HG02571 (cell line): ENCODE measurements around the gene ICA1L.
A peak's percentile ranks its signal among the peaks of the same experiment; 100 is the strongest.

ENCODE experiments used
- ATAC-seq: cut with Tn5 transposase; IDR thresholded peaks from one replicate; pipeline ENCODE4 v1.9.1; 2021; ENCODE audit warnings: mild to moderate bottlenecking, moderate library complexity; ENCODE audit not compliant: unreplicated experiment

ICA1L gene

DNA sequence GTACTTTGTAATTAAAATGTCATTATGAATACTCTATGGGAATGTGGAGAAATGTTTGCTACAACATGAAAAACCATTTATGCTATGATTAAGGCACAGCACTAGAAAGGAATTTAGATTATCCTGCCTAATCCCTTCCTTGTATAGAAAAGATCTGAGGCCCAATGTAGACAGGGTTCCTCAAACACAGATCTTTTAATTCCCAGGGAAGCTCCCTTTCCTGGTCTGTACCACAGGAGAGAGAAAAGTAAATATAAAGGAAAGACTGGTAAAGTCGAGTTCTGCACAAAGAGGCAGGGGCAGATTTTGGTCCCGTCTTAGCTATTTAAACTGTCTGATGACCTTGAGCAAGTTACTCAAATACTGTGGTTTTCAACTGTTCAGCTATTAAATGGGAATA, 84.7 kb downstream of the ICA1L start:
- ATAC-seq = no peak

DNA sequence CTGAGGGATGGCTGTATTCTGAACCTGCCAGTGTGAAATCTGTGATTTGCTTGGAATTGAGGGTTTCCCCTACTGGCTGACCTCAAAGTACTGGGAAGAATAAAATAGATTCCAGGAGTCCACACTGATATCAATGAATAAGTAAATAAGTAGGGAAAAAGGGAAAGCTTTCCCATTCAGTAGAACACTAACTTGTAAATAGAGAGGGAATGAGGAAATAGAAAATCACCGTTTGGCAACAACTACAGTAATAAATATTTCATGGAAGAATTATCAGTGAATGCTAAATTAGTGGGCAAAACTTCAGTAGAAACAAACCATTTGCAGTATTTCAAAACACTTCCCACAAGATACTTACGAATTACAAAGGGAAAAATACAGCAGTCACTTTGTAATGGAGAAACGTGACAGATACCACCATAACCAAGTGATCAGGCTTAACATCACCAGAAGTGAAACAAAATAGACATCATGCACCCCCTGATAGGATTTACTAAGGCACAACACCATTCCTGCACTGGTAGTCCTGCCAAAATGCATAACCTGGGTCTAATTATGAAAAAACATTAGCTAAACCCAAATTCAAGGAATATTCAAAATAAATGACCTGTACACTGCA, 88.5 kb downstream of the ICA1L start:
- no peak for ATAC-seq

DNA sequence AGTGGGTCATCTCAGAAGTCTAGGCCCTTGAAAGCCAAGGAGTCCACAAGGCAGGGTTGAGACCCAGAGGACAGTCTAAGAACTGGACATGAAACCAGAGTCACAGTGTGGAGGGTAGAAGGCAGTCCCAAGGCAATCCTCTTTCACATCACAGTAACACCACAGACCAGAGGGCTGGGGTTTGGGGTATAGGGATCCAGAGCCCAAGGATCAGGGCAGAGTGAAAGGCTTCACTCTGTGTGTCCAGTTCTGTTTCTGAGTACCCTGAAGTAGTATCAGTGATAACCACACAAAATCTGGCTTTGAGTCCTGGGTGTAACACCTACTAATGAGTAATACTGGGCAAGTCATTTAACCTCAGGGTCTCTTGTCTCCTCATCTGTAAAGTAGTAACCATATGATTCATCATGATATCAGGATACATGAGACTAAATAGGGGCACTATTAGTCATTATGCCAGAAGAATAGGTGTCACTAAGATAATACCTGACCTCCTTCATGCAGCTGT, 91.0 kb downstream of the ICA1L start:
- ATAC-seq = peak; percentile 86

DNA sequence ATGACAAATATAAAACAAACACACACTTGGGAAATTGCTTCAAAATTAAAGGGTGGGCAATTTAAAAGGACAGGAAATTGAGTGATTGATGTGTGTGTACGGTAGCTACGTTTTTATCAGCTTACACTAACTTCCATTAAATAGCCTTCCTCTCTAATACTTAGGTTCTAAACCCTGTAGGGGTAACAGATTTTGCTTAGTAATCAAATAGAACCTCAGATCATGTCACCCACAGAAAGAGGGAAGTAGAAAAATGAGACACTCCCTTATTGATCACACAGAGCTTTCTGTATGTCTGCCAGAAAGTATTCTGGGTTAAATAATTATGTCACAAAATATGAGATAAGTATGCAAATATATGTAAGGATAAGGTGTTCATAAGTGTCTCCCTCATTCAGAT, 93.3 kb downstream of the ICA1L start:
- ATAC-seq = no peak

DNA sequence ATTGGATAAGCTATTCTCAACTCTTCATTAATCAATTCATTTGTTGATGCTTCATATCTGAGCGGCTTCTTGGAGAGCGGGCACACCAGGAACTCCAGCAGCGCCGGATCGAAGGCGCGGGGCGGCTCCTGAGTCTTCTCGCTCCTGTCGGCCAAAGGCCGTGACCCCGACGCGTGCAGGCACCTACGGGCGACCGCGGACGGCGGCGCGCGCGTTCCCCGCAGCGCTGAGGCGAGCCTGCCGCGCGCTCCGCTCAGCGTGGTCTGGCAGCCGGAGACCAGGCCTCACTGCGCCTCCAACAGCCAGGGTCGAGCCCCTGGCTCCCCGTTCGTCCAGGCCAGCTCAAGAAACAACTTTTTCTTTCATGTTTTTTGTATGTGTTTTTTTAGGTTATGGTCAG, 97.5 kb downstream of the ICA1L start:
- ATAC-seq = no peak

DNA sequence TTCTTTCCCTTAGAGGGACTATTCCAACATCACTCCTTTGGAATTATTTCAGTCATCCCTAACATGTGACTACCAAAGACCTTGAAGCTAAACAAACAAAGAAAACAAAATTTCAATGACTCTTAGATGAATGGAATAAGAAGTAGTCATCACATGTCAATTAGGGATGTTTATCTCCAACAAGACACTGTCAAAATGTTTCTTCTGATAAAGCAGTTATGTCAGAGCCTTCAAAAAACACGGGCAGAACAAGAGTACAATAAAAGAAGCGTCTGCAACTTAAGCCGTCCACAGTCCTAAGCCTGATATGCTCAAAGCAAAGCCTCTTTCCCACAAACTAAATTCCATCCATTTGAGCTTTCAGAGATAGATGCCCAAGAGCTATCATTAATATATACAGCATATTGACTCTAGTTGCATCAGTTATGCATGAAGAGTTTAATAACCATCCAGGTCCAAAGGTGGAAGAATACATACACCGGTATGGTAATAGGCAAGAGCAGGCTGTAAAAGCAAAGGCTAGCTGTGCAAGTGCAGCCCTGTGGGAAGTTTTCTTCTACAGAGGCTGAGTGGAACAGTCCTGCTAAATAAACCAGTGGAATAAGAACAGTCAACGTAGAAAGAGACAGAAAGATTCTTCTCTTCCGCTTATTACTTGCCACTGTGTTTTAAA, 98.1 kb downstream of the ICA1L start:
- ATAC-seq = no peak

DNA sequence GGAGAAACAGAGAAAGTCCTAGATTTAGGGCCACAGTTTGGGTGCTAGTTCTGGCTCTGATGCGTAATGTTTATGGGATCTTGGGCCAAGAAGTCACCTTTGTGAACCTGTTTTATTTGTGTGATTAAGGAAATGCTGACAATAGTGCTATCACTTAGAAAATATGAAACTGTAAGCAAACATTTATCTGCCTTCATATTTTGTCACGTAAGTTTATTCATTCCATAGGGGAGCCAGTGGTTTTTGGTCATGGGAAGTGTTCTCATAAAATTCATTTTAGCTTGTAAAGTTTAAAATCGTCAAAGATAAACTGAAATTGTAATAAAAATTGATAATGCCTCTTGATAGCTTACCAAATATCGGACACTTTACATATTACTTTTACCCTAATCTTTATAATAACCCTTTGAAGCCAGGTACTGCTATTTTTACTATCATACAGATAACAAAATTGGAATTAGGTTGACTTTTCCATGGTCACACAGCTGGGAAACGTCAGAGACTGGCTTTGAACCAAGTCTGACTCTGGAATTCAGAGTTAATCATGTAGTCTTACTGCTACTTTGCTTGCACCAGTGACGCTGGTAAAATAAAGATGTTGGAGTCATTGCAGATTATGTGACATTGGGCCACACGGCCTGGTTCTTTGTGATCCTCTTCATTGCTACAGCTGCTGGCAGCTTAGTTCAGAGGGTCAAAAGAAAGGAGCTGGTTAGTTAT, 99.7 kb downstream of the ICA1L start:
- no peak for ATAC-seq

DNA sequence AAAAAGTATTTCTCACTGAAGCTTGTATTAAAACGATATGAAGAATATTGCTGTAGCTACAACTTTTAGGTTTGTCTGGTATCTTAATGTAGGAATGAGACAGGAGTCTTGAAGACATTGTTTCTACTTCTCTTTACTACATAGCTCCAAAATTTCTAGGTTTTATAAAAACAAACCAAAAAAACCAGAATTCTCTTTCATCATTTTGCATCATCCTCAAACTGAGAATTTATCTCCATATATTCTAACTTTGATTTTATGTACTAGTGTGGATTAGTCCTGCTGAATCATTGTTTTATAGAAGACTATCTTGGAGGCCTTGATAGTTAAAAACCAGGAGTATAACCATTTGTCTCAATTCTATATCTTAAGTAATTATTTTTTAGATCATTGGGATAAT, 100.2 kb downstream of the ICA1L start:
- ATAC-seq = no peak

DNA sequence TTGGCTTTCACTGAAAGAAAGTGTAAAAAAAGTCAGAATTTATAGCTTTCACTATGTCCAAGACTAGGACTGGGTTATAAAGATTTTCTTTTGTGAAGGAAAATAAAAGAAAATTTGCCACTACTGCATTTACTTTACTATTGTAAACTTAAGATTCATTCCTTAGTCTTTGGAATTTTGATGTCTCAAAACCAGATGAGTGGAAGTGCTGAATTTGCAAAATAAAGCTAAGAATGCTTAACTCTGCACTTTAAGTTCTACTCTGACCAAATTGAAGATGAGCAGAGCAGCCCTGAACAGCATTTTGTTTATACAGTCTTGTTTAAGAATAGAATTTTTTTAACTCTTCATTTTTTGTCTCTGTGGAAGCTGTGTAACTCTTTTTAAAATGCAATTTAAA, 102.4 kb downstream of the ICA1L start:
- no peak for ATAC-seq

DNA sequence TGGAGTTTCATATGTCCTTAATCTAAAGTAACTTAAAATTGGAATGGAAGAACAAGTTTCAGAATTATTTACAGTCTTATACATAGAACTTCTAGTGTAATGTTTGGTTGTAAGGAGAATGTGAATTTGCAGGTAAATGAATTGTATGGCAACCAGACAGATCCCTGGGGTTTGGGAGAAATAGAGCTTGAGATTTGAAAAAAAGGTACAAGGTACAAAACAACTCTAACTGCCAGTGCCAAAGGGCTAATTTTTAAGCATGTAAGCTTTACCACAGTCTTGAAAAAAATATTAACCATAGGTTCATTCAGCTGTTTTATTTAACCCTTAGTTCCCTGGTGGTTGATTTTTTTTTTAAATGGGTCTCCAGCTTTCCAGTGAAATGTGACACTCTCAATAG, 103.3 kb downstream of the ICA1L start:
- no peak for ATAC-seq

DNA sequence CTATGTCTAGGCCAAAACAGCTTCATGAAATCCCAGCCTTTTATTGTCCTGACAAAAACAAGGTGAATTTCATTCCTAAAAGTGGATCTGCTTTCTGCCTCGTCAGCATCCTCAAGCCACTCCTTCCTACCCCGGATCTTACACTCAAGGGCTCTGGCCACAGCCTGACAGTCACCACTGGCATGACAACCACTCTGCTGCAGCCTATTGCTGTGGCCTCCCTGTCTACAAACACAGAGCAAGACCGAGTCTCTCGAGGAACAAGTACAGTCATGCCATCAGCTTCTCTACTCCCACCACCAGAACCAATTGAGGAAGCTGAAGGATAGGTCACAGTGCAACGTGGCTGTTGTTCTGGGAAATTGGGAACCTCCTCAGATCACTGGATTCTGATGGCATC, 106.1 kb downstream of the ICA1L start:
- no peak for ATAC-seq

DNA sequence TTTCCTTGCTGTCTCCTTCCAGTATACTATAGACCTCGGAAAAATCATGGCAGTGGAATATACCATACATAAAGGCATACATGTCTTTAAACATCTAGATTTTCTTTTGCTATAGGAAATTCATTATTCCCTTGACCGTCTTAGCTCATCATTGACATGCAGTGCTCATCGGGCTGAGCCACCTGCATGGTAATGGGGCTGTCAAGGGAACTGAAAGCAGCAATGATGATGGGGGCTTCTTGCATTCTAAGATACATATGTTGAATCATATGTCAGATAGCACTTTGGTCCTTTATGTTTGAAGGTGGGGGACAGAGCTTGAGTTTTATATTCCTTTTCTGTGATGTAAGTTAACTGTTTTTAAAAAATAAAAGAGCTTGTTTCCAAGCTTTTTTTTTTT, 106.6 kb downstream of the ICA1L start:
- no peak for ATAC-seq

DNA sequence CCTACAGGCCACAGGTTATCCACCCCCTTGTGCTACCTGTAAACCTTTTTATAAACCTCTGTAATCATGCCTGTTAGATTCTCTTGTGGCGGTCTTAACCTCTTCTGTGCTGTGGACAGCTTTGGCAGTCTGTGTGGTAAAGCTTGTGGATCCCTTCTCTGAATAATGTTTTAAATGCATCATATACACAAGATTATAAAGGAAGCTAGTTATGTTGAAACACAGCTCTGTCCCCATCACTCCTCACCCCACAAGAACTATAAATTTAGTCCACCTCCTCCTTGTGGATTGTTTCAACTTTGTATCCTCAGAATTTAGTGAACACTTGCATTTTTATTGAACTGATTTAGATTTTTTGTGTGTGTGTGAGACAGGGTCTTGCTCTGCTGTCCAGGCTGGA, 107.7 kb downstream of the ICA1L start:
- no peak for ATAC-seq

DNA sequence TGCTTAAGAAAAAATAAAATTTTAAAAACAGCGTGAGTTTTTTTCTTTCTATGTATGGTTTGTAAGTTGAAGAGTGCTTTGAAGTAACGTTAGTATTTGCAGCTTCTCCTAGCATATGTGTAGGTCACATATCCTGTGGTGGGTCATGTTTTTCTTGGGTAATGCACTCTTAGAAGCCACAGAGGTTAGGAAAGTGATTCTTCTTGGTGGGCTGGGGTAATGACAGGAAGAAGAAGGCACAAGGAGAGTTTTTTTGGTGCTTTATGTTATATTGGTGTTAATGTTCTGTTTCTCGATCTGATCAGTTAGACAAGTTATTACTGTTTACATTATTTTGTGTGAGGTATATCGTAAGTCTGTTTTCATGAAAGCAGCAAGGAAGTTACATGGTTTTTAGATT, 109.0 kb downstream of the ICA1L start:
- ATAC-seq = no peak

DNA sequence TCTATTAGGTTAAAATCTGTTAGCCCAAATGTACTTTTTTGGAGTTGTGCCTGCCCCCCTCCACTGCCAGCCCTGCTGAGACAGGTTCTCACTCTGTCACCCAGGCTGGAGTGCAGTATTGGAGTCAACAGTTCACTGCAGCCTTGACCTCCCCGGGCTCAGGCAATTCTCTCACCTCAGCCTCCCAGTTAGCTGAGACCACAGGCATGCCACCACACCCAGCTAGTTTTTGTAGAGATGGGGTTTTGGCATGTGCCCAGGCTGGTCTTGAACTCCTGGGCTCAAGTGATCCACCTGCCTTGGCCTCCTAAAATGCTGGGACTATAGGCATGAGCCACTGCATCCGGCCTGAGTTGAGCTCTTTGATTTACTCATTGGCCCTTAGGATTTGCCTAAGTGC, 110.7 kb downstream of the ICA1L start:
- no peak for ATAC-seq

DNA sequence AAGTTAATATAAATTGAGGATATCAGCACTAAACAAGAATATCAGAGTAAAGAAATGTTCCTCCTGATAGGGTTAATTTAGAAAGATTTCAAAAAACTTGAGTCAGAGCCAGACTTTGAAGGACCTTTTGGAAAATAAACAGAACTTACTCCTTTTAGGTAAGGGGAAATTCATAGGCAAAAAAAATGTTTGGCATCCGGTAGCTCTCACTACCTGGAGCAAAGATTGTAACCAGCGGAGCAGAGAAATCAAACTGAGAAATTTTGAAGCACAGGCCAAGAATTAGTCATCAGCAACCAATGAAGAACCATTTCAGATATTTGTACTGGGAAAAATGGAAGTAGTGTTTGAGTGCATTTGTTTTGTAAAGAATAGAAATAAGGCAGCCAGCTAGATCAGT, 113.0 kb downstream of the ICA1L start:
- ATAC-seq = no peak

DNA sequence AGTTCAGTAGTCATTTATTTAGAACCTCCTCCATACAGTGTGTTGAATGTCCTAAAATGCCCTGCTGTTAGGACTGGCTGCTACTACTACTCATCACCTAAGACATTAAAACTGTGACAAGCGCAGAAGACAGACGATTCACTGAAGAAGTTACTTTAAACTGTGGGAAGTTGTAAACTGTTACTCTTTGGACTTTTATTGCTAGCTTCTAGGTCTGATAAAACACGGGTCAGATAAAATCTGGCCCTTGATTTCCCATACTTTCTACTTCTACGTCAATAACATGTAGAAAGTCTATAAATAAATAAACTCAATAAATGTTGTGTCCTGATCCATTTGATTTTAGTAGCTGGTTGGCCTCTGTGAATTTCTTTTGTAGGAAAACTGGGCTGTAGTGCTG, 113.4 kb downstream of the ICA1L start:
- ATAC-seq = no peak

DNA sequence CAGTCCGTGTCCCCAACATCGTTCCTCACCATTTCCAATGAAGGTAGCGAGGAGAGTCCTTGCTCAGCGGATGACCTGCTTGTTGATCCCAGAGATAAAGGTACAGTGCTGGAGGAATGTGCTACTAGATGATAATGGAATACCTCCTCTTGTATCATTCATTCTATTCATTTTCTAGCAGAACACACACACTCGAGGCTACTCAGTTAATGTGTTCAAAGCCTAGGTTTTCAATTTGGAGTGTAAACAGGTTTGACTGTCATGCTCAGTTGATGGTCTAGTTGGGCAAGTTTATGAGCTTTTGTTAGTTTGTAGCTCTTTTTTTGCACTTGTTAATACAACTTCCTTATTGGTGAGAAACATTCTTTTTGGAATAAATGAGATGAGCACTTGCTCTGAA, 114.2 kb downstream of the ICA1L start:
- no peak for ATAC-seq

DNA sequence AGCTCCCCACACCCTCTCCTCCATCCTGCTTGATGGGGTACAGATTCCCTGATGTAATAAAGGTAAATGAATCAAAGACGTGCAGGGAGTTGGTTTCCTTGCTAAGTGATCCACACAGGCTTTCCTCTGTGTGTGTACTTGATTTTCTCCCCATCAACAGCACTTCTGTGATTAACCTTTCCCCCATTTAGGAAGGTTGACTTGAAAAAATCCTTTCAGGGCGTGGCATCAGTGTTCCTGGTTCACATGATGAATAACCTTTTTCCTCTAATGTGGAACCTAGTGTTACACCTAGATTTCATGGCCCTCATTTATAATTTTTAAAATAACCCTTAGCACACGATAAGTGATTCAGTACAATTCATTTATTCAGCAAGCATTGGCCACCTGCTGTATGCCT, 115.0 kb downstream of the ICA1L start:
- no peak for ATAC-seq

DNA sequence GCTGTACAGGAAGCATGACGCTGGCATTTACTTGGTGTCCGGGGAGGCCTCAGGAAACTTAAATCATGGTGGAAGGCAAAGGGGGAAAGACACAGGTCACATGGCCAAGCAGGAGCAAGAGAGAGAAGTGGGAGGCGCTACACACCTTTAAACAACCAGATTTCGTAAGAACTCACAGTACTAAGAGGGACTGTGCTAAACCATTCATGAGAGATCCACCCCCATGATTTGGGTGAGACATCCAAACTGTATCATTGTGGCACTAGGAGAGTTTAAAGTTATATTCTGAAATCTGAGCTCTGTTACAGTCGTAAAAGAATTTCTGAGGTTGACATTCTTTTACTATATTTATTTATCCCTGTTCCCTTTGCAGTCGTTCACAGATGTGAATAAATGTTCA, 116.6 kb downstream of the ICA1L start:
- no peak for ATAC-seq

DNA sequence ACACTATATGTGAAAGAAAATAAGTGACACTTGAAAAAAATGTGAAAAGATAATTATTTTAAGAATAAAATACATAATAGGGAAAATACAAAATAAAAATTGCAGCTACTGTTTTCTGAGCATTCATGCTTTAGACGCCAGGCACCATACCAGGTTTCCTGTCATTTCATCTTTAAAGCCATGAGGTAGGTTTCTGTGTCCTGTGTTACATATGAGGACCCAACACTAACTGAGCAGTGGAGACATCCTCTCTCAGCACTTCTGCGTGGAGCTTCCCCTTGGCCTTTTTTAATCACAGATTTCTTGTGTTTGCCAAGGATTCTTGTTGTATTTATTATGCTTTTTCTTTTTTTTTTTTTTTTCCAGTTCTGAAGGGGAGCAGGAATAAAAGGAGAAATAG, 119.5 kb downstream of the ICA1L start:
- no peak for ATAC-seq

DNA sequence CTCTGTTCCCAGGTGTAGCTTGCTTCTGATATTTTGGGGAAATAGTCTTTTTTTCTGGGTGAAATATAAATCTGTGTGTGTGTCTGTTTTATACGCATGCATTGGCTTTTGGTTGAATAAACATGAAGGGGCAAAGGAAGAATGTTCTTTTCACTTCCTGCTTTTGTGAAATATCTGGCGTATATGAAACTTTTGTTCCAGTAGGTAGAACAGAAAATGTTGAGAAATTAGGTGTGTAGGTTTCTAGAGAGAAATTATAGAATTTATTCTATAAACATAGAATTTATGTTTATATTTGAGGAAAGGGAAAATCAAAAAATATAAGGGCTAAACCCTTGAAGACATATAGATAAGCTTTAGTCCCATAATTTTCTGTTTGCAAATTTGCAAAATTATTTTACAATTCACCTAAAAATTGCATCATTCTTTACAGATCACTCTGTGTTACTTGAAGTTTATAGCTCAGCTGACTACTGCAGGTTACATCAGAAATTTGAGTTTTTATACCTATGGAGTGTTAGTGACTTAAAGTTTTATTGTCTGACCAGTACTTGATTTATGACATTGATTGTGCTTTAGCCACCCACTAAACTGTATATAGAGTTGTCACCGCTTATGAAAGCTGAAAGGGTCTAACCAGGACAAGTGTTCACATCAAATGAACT, 120.7 kb downstream of the ICA1L start:
- ATAC-seq = no peak
